GM23338 (cell line): ENCODE results near the gene C14orf180. TPM values are rescaled to one million over a fixed set of nuclear protein-coding genes. Genes with fewer than 3 reads are reported as not detected.
"Not testable (repeated sequence)": the region's sequence is repeated elsewhere in the genome, so short reads cannot be mapped to it uniquely, and the experiment has no call there.

Source experiments
- ATAC-seq: fragments of 200-7000 bp; cut with Tn5 transposase; 3 replicates; pipeline ENCODE4 v1.9.1; 2020
- DNase-seq: peaks from one replicate; pipeline ENCODE4 v3.0.0-alpha.2; 2015; ENCODE audit warnings: low spot score
- H2AFZ ChIP-seq: fragments of 200-600 bp; sonication (generic); 2 replicates; pipeline ENCODE4 v1.8.0; 2016; ENCODE audit warnings: antibody characterized with exemption, mild to moderate bottlenecking, moderate library complexity
- H3F3A ChIP-seq: fragments of 200-600 bp; sonication (generic); replicated peaks from 2 replicates; pipeline ENCODE4 v1.8.0; 2017; ENCODE audit warnings: antibody characterized with exemption, mixed run types, low read depth
- H3K27ac ChIP-seq: fragments of 200-600 bp; sonication (generic); 2 replicates; pipeline ENCODE4 v1.6.1; 2016; ENCODE audit warnings: low read depth
- H3K27me3 ChIP-seq: fragments of 200-600 bp; sonication (generic); 2 replicates; pipeline ENCODE4 v1.8.0; 2016; ENCODE audit warnings: mild to moderate bottlenecking, mixed run types, moderate library complexity; ENCODE audit not compliant: insufficient read depth
- H3K36me3 ChIP-seq: fragments of 200-600 bp; sonication (generic); 2 replicates; pipeline ENCODE4 v1.8.0; 2016; ENCODE audit warnings: mild to moderate bottlenecking; ENCODE audit not compliant: insufficient read depth
- H3K4me1 ChIP-seq: fragments of 200-600 bp; sonication (generic); 2 replicates; pipeline ENCODE4 v1.8.0; 2016; ENCODE audit warnings: mild to moderate bottlenecking, moderate library complexity; ENCODE audit not compliant: insufficient read depth
- H3K4me2 ChIP-seq: fragments of 200-600 bp; sonication (generic); 2 replicates; pipeline ENCODE4 v1.7.1; 2017; ENCODE audit warnings: mixed run types
- H3K4me3 ChIP-seq: fragments of 200-600 bp; sonication (generic); 2 replicates; pipeline ENCODE4 v1.6.1; 2016; ENCODE audit warnings: mixed run types
- H3K79me2 ChIP-seq: fragments of 200-600 bp; sonication (generic); replicated peaks from 2 replicates; pipeline ENCODE4 v1.8.0; 2017; ENCODE audit warnings: mild to moderate bottlenecking; ENCODE audit not compliant: insufficient read depth
- H3K9me2 ChIP-seq: fragments of 200-600 bp; sonication (generic); 2 replicates; pipeline ENCODE4 v1.8.0; 2017; ENCODE audit not compliant: insufficient read depth
- H4K20me1 ChIP-seq: fragments of 200-600 bp; sonication (generic); replicated peaks from 2 replicates; pipeline ENCODE4 v1.8.0; 2017; ENCODE audit warnings: mild to moderate bottlenecking; ENCODE audit not compliant: insufficient read depth
- H3K27ac Mint-ChIP-seq: 2 replicates; pipeline ENCODE4 v1.8.0; 2020; ENCODE audit warnings: inconsistent platforms, mild to moderate bottlenecking, moderate library complexity, mixed read lengths
- H3K27me3 Mint-ChIP-seq: 3 replicates; pipeline ENCODE4 v1.8.0; 2022; ENCODE audit warnings: low read depth, mild to moderate bottlenecking, moderate library complexity, mixed read lengths, inconsistent platforms; ENCODE audit not compliant: insufficient read depth, poor library complexity
- H3K36me3 Mint-ChIP-seq: 3 replicates; pipeline ENCODE4 v1.8.0; 2021; ENCODE audit warnings: low read depth, mild to moderate bottlenecking, inconsistent platforms, moderate library complexity, mixed read lengths
- H3K4me1 Mint-ChIP-seq: 3 replicates; pipeline ENCODE4 v1.8.0; 2020; ENCODE audit warnings: mild to moderate bottlenecking, inconsistent platforms, mixed read lengths
- H3K4me3 Mint-ChIP-seq: 3 replicates; pipeline ENCODE4 v1.8.0; 2021; ENCODE audit warnings: moderate library complexity, mild to moderate bottlenecking, inconsistent platforms, mixed read lengths
- H3K9me3 Mint-ChIP-seq: 3 replicates; pipeline ENCODE4 v1.8.0; 2020; ENCODE audit warnings: moderate library complexity, mild to moderate bottlenecking, inconsistent platforms, mixed read lengths
- CREB1 ChIP-seq: fragments of 250-450 bp; sonication (Bioruptor Pico); IDR thresholded peaks from 2 replicates; pipeline ENCODE4 v1.5.0; 2020; ENCODE audit warnings: low read depth, mild to moderate bottlenecking, moderate library complexity
- CTCF ChIP-seq, 2 experiments: fragments of 200-600 bp in 1 of 2; sonication (generic) in 1 of 2; conservative IDR thresholded peaks; 2 replicates each; pipeline versions ENCODE4 v1.5.1 to v1.6.1; 2016 to 2017; ENCODE audit warnings: antibody characterized with exemption in 2 of 2, low read depth in 2 of 2, mild to moderate bottlenecking in 2 of 2, moderate library complexity in 1 of 2
- EZH2phosphoT487 ChIP-seq: fragments of 200-600 bp; sonication (generic); IDR thresholded peaks from one replicate; pipeline ENCODE4 v1.8.1; 2018; ENCODE audit warnings: antibody characterized with exemption; ENCODE audit not compliant: unreplicated experiment
- JUNB ChIP-seq: IDR thresholded peaks from one replicate; pipeline ENCODE4 v1.6.1; 2016; ENCODE audit warnings: antibody characterized with exemption; ENCODE audit not compliant: unreplicated experiment
- REST ChIP-seq: IDR thresholded peaks from one replicate; pipeline ENCODE4 v1.6.1; 2018; ENCODE audit warnings: antibody characterized with exemption; ENCODE audit not compliant: unreplicated experiment
- STAT1 ChIP-seq: IDR thresholded peaks from one replicate; pipeline ENCODE4 v1.6.1; 2016; ENCODE audit warnings: antibody characterized with exemption; ENCODE audit not compliant: unreplicated experiment
- polyA plus RNA-seq: library from polyadenylated mRNA; unstranded; fragments of >200 nt; fragmentation: Nextera tagmentation; extraction: Ambion mirVana; gene quantifications from 2 replicates; pipeline ENCODE4 v1.2.1, GENCODE V29; 2016
- total RNA-seq: library from RNA; depleted of rRNA; stranded (reverse); fragments of >200 nt; shearing (Covaris generic); gene quantifications from 2 replicates; pipeline ENCODE4 v1.2.3, GENCODE V29; 2014

Gene C14orf180
- total and polyA plus RNA-seq, 2 experiments from 2014 or later = not detected

DNA sequence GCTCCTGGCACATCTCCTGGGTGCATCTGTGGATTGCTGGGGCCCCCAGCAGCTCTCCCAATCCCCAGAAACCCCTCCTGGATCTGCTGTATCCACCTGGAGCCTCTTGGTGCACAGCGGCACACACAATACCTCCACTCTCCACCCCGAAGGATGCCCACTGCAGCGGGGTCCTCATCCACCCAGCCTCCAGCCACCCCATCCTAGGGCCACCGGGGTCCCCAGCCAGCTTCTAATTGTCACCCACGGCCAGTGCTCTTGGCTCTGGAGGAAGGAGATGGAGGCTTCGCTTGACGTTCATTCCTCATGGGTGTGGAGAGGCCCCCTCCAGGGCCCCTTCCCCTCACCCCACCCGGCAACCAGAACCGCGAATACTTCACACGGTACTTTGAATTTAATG is 56.6 kb downstream of the C14orf180 start:
- no peaks in the 10 kb centered on the region for H3K9me3 Mint-ChIP-seq

DNA sequence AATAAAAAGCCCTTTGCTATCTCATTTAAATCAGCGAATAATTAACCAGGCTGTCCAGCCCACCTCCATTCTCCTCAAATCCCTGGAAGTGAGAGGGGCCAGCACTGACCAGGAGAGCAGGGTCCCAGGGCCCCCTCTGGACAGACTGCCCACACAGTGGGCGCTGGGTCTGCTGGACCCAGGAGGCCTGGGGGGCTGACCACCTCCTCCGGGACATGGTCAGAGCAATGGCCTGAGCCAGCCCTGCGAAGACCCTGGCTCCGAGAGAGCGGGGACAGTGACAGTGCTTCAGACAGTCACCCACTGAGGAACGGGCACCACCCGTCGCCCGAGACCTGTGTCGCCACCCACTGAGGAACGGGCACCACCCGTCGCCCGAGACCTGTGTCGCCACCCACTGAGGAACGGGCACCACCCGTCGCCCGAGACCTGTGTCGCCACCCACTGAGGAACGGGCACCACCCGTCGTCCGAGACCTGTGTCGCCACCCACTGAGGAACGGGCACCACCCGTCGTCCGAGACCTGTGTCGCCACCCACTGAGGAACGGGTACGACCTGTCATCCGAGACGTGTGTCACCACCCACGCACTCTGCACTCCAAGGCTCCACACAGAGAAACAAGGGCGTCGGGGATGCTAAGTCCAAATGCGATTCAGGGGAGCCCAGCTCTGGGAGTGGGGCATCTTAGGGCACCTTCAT is 57.4 kb downstream of the C14orf180 start:
- H3K79me2 ChIP-seq, H3K27ac ChIP-seq, H3K4me2 ChIP-seq, ATAC-seq, H3K36me3 Mint-ChIP-seq, H3K27ac Mint-ChIP-seq, H2AFZ ChIP-seq, H3K9me3 Mint-ChIP-seq, H3K4me3 ChIP-seq, H3K4me3 Mint-ChIP-seq, H3F3A ChIP-seq, H3K27me3 Mint-ChIP-seq, H3K27me3 ChIP-seq, H3K9me2 ChIP-seq, H3K36me3 ChIP-seq, H4K20me1 ChIP-seq, H3K4me1 ChIP-seq, DNase-seq, H3K4me1 Mint-ChIP-seq: not testable (repeated sequence)

More for the DNA sequence above, 56.6 kb downstream of the C14orf180 start:
- H3K27me3 ChIP-seq = no peaks in the 10 kb centered on the region
- no peak overlapping the region for H3K27ac Mint-ChIP-seq
- no peak overlapping the region for H3K4me3 ChIP-seq
- H3K4me3 Mint-ChIP-seq = no peak overlapping the region
- no peaks in the 10 kb centered on the region for H3K36me3 ChIP-seq
- DNase-seq (no peak), ATAC-seq (no peak)
- no peaks in the 10 kb centered on the region for H4K20me1 ChIP-seq
- H3K27me3 Mint-ChIP-seq = peaks cover 4% of the 10 kb centered on the region
- no peak overlapping the region for H3K27ac ChIP-seq
- no peaks in the 10 kb centered on the region for H3F3A ChIP-seq
- no peak overlapping the region for H3K4me2 ChIP-seq
- no peaks in the 10 kb centered on the region for H3K4me1 ChIP-seq
- TF ChIP-seq JUNB = no peak
- no peak for TF ChIP-seq STAT1
- TF ChIP-seq CTCF (conservative IDR thresholded peaks at IDR 0.05; ENCODE audit: low read depth in 2 of 2) = no peak
- no peak for TF ChIP-seq CREB1 (CRISPR knock-in tag)
- no peak for TF ChIP-seq EZH2phosphoT487
- no peak for TF ChIP-seq REST
- H2AFZ ChIP-seq = no peak overlapping the region
- H3K79me2 ChIP-seq = no peaks in the 10 kb centered on the region
- H3K36me3 Mint-ChIP-seq = no peaks in the 10 kb centered on the region
- no peaks in the 10 kb centered on the region for H3K4me1 Mint-ChIP-seq
- H3K9me2 ChIP-seq = no peaks in the 10 kb centered on the region
